Left renal cortex interstitium (tissue), 4 donors: ENCODE results near the gene WDFY2. TPM values are rescaled to one million over a fixed set of nuclear protein-coding genes. Genes with fewer than 3 reads are reported as not detected.
"Not testable (repeated sequence)": the region's sequence is repeated elsewhere in the genome, so short reads cannot be mapped to it uniquely, and the experiment has no call there.

Source experiments
- DNase-seq, 4 donors: peaks; one replicate each; pipeline ENCODE4 v3.0.0-alpha.2; 2013; ENCODE audit warnings: low read depth in 4 of 4, low spot score in 2 of 4, missing footprints in 1 of 4
- polyA plus RNA-seq, 4 donors: library from polyadenylated mRNA; unstranded; fragments of 120-200 nt; gene quantifications; one replicate each; pipeline ENCODE4 v1.2.1, GENCODE V29; 2013; ENCODE audit not compliant: insufficient read length in 4 of 4

Gene WDFY2
- polyA plus RNA-seq, 4 donors = 10.7 to 20.4 (median 14.9) TPM

- DNase-seq = no peak
These were observed 22.1 kb upstream of the WDFY2 start for GRCh38 chr13:51562011-51562671.

DNA sequence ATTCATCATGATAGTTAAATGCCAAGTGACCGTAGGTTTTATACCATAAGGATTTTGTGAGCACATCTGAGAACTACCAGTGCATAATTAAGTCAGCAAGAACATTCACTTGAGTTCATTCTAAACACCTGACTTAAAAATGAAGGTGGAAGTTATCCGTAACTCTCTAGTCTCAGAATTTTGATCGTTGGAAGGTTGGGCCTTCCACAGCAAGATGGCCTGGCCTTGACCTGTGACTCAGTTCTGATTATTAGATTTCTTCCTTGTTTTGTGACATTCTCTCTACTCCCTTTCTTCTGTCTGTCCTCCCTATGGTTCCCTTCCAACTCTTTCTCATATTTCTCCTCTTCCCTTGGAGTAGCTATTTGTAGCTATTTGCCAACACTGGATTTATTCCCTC, 20.0 kb upstream of the WDFY2 start:
- DNase-seq = no peak

DNA sequence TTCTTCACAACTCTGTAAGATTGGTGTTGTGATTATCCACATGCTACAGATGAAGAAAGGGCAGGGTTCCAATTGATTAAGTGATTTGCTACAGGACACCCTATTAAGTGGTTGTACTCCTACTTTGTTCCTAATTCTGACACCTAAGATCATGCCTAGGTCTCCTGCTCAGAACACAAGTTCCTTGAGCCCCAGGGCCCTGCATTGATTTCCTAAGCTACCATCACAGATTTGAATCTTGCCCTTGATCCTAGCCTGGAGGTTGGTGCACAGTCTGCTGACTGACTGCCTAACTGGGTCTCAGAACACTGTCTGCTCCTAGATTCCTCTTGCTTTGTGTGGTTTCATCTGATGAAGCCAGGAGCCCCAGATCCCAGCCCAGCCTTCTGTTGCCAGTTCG, 19.6 kb upstream of the WDFY2 start:
- DNase-seq = no peak

- not testable (repeated sequence) for DNase-seq
These were observed 15.3 kb upstream of the WDFY2 start for GRCh38 chr13:51569001-51569400.

- no peak for DNase-seq
These were observed 7.5 kb upstream of the WDFY2 start for GRCh38 chr13:51576754-51577153.

GRCh38 chr13:51577690-51578089, 6.6 kb upstream of the WDFY2 start:
- no peak for DNase-seq

GRCh38 chr13:51579676-51580075, 4.6 kb upstream of the WDFY2 start:
- no peak for DNase-seq

DNA sequence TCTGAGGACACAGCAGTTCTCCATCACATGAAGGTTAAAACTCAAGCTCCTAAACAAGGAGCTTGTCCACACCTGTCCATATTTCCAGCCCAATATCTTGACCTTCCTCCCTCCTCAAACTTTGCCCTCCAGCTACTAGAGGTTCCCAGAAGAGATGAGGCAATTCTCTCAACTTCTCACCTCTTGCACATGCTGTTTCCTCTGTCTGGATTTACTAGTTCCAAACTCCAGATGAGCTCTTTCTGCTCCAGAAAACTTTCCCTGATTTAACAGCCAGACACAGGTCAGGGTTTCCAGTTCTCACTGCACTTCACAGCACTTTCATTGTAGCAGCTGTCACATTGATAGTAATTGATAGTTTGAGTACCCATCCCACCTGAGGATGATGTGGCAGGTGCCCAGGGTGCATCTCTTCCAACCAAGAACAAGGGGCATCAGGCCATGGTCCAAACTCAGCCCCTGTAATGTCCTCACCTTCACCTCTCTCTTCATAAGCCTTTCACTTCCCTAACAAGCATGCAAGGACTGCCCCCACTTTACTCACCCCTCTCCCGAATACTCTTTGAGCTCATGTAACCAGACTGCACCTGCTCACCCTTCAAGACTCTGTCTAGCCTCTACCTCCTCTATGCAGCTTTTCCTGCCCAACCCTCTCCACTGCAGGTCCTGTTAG, 3.0 kb upstream of the WDFY2 start:
- DNase-seq = no peak

- no peak for DNase-seq
These were observed 790 bp upstream of the WDFY2 start for GRCh38 chr13:51583469-51583874.

DNA sequence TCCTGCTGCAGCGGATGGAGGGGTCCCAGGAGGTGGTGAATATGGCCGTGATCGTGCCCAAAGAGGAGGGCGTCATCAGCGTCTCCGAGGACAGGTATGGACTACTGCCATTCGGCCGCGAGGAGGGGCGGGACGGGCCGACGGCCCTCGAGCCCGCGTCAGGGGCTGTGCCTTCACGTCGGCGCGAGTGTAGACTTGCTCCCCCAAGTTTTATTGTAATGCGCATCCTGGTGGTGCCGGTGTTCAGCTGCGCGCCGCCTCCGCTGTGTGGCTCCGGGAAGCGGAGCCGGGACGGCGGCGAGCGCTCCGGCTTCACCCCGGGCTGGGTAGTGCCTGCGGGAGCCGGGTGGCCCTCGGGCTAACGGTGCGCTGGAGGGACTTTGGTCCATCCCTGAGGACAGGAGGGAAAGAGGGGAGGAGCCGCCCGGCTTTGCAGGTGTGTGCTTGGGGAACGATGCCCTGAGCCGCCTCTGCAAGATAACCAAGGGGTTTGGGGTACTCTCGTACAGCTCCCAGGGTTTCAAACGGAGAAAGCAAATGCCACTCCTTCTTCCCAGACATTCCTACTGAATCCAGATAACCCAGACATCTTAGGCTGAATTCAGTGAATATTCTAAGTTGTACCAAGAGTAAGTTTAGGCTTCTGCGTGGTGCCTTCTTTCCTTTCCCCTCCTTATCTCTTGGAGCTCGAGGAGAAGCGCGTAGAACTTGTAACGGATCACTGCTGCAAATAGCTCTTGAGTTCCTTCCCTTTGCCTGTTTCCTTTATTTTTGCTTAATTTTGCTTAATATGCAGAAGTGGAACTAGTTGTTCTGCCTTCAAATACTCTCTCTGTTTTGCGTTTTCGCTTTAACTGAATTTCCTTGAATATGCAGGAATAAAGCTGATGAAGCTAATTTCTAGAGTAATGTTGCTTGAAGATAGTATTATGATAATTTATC, 740 bp downstream of the WDFY2 start:
- peak in 3 of 4 donors; percentile 34 to 58 (median 50) for DNase-seq

DNA sequence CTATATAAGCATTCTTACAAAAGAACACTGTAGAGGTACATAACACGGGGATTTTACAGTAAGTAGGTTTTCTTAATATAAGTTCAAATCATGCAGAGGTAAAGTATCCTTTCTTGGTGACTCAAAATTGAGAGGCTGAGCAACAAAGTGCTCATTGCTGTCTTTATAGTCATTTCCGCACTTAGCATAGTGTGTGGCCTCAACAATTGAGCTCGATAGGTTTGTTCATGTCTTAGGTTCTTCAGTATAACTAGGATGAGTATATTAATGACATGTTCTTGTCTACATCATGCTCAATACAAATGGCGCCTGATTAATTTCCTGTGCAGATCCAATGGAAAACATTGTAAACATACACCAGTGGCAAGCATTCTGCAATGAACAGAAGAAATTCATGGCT, 1.4 kb downstream of the WDFY2 start:
- no peak for DNase-seq

- DNase-seq = no peak
These were observed 3.1 kb downstream of the WDFY2 start for GRCh38 chr13:51587372-51587771.

DNA sequence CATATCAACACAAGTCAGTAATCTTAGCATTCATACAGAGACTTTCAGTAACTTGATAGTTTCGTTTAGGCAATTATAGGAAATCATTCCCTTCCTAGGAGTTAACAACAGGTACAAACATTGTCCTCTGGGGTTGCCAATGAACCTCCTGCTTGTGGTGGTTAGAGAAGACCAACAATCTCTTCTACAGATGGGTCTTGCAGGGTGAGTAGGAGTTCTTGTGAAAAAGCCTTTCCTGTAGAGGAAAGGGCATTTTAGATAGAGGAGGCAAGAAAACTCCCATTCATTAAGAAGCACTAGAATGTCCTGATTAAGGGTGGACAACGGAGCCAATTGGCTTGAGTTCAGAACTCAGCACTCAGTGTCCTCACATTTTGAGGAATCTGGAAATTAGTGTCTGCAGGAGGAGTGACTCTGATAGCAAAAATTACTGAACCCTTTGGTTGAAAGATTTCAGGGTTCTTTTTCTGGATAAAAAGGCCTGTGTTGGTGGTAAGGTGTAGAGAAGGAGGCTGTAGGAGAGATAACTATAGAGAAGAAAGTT, 4.2 kb downstream of the WDFY2 start:
- no peak for DNase-seq

GRCh38 chr13:51589793-51590192, 5.5 kb downstream of the WDFY2 start:
- DNase-seq = no peak

GRCh38 chr13:51590231-51590970, 6.1 kb downstream of the WDFY2 start:
- no peak for DNase-seq

- no peak for DNase-seq
These were observed 6.8 kb downstream of the WDFY2 start for GRCh38 chr13:51590971-51591627.

DNA sequence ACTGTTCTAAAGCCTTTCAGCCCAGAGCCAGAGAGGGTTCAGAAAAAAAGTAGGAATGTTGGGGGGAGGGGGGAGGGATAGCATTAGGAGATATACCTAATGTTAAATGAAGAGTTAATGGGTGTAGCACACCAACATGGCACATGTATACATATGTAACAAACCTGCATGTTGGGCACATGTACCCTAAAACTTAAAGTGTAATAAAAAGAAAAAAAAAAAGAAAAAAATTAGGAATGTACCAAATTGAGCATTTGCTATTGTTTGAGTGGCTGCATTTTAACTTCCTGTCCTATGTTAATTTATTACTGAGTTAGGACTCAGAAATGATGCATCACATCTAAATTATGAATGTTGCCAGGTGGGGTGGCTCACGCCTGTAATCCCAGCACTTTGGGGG, 7.7 kb downstream of the WDFY2 start:
- not testable (repeated sequence) for DNase-seq

GRCh38 chr13:51594432-51594831, 10.2 kb downstream of the WDFY2 start:
- DNase-seq = no peak

- no peak for DNase-seq
These were observed 11.2 kb downstream of the WDFY2 start for GRCh38 chr13:51595416-51595815.

- no peak for DNase-seq
These were observed 12.3 kb downstream of the WDFY2 start for GRCh38 chr13:51596541-51596940.
